D721Med (cell line): ENCODE data around the gene TBC1D16.

Source experiments
- DNase-seq: peaks from one replicate; pipeline ENCODE4 v3.0.0; 2011; ENCODE audit warnings: low spot score; ENCODE audit not compliant: insufficient read length
- FAIRE-seq: peaks from 2 replicates; lab custom pipeline; 2011; peaks lifted over from hg19 to GRCh38; lab: Jason Lieb, UNC
- TF ChIP-seq, protein P1 (sequence below): IDR thresholded peaks from 2 replicates; pipeline ENCODE4 v1.5.1; 2012; ENCODE audit warnings: mild to moderate bottlenecking, control low read depth; ENCODE audit not compliant: insufficient read depth; ENCODE audit errors: missing control alignments

Gene TBC1D16

DNA sequence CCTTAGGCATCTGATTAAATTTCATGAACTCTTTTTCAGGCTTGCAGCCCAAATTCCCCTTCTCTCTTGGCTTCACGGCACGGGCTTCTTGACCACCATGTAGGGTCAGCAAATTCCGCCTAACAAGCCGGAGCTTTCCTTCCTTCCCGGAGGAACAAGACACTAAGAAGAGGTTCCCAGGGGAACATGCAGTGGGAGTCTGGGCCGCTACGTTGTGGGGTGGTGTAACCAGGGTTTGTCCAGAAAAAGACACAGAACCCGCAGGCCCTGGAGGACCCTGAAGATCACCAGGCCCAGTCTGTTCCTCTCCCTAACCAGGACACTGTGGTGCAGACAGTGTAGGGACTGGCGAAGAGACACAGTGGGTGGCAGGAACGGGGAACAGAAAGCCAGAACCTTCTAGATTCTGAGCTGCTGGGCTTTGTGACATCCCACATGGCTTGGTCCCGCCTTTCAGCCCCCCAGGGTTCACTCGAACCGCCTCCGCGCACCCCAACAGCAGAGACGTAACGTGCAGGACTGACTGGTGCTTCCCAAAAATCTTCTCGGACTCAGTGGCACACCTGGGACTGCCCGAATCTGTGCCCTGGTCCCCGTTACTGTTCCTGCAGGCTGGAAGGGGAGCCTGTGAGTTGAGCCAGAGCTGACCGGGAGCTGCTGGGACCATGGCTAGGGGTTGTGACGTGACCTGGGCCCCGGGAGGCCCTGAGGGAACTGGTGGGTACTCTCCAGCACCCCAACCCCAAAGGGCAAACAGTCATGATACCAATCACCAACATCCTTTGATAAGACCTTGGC is 55.2 kb downstream of the TBC1D16 start:
- TF ChIP-seq, protein P1, sequence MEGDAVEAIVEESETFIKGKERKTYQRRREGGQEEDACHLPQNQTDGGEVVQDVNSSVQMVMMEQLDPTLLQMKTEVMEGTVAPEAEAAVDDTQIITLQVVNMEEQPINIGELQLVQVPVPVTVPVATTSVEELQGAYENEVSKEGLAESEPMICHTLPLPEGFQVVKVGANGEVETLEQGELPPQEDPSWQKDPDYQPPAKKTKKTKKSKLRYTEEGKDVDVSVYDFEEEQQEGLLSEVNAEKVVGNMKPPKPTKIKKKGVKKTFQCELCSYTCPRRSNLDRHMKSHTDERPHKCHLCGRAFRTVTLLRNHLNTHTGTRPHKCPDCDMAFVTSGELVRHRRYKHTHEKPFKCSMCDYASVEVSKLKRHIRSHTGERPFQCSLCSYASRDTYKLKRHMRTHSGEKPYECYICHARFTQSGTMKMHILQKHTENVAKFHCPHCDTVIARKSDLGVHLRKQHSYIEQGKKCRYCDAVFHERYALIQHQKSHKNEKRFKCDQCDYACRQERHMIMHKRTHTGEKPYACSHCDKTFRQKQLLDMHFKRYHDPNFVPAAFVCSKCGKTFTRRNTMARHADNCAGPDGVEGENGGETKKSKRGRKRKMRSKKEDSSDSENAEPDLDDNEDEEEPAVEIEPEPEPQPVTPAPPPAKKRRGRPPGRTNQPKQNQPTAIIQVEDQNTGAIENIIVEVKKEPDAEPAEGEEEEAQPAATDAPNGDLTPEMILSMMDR: no peak
- no peak for DNase-seq
- no peak for FAIRE-seq

DNA sequence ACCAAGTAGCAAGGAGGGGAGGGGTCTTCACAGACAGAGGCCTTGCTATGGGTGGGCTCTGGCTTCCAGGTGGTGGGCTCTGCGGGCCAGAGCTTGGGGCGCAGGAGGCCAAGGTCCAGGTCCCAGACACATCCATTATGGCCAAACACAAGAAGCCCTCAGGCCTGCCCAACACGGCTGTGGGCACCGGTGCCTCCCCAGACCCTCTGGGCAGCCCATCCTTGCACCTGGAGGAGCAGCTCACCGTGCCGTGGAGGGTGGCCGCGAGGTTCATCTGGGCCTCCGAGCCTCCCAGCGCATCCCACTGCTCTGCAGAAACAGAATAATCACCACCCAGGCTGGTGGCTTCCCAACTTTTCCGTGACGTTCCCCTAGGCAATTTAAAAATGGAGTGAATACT is 55.9 kb downstream of the TBC1D16 start:
- TF ChIP-seq, protein P1: no peak
- DNase-seq (no peak), FAIRE-seq (no peak)

DNA sequence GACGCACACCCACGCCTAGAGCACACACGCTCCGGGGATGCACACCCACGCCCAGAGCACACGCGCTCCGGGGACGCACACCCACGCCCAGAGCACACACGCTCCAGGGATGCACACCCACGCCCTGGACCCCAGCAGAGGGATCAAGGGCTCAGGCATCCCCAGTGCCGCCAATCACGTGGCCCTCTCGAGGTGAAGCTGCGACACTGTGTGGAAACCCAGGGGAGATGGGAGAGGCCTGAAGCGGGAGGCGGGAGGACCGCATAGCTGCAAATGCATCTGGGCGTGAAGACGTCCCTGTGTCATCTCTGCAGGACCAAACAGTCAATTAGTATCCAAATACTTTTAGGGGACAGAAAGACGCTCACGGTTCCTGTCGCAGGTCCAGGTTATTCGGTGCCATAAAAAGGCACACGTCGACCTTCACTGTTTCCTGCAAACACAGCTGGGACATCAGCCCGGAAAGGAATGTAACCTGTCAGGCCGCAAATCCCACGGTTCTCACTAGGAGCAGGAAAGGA is 56.4 kb downstream of the TBC1D16 start:
- TF ChIP-seq, protein P1: no peak
- FAIRE-seq: no peak
- DNase-seq: no peak

DNA sequence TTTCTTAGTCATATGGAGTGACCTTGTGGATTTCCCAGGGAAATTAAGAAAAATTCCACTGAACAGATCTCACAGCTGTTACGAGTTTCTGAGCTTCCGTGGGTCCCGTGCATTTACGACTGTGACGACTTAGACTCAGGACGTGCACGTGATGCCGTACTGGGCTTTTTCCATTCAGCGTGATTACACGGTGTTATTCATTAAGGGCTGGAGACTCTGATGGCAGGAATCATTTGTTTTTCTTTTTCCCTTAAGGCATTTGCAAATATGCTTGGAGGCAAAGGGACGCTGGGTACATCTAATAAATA is 57.2 kb downstream of the TBC1D16 start:
- DNase-seq (no peak), FAIRE-seq (no peak)

DNA sequence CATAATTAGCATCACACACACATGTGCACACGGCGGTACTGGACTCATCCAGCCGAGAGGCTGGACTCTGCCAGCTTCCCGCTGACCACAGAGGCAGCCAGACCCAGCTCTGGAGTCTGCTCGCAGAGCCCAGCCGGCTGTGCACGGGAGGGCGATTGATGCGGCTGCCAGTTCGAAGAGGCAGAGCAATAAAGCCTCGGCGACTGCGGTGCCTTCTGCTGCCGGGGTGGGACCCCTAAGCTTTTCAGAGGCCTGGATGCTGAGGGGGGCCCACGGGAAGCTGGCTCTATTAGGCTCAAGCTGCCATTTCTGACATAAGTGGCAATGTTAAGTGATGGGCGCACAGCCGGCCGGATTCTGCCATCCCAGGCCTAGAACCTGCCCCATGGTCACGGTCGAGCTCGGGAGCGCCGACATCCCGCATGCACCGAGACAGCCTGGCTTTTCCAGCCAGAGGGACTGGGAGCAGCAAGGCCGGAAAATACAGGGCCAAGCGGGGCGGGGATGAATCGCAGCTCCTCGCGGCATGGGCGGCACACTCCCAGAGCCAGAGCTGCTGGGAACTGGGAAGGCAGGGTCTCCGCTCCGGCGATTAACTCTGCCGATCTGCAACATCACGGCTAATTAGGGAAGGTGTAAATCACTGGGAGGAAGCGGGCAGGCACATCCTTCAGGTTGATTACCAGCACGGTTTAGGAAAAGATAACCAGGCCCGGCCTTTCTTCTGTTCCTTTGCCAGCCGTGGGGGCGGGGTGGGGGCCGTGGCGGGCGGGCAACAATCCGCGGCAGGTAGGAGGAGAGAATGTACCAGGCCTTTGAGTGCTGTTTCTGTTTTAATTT is 57.7 kb downstream of the TBC1D16 start:
- TF ChIP-seq, protein P1: no peak
- DNase-seq (no peak), FAIRE-seq (no peak)

More for the DNA sequence above, 57.2 kb downstream of the TBC1D16 start:
- TF ChIP-seq, protein P1: no peak

DNA sequence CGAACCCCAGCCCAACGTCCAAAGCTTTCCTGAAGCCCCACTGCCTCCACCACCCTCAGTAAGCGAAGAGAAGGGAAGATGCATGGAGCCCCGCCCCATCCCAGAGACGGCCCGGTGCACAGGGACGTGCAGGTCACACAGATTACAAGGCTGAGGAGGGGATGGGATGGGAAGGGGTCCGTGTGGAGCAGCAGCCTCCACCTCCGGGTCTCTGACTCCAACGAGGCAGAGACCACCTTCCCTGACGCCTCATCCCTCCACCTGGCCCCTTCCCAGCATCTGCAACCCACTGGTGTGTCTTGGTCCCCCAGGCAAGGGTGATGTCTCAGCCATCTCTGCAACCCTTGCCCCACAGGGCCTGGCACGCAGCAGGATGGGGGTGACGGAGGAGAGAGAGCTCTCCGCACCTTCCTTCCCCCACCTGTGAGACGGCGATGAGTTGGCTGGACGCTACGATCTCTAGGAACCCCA is 58.5 kb downstream of the TBC1D16 start:
- TF ChIP-seq, protein P1: no peak

DNA sequence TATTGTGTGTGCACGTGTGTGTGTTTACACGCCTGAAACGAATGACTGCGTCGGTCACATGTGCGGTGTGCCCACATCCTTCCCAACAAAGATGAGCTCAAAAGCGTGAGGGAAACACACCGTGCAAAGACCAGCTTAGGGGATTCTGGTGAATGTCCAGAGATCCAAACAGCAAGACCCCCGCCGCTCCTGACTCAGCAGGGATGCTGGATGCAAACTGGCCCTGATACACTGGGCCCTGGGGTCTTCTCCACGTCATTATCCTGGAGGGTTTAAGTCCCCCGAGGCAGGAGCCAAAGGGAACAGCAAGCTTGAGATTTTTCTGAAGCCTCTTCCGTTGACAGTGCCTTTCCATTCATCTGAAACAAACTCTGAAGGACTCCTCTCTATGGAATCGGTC is 59.2 kb downstream of the TBC1D16 start:
- no peak for DNase-seq
- no peak for FAIRE-seq
- TF ChIP-seq, protein P1: no peak

More for the DNA sequence above, 58.5 kb downstream of the TBC1D16 start:
- no peak for DNase-seq
- no peak for FAIRE-seq
